VCaP (cell line): ENCODE data around the gene CDK5R1.
A peak's percentile ranks its signal among the peaks of the same experiment; 100 is the strongest.

Source experiments
- H3K27ac ChIP-seq: fragments of 450-650 bp; 2 replicates; pipeline ENCODE4 v1.5.1; 2017
- CTCF ChIP-seq: fragments of 450-650 bp; conservative IDR thresholded peaks from 2 replicates; pipeline ENCODE4 v1.5.1; 2017; ENCODE audit warnings: mild to moderate bottlenecking, moderate library complexity

CDK5R1 gene

DNA sequence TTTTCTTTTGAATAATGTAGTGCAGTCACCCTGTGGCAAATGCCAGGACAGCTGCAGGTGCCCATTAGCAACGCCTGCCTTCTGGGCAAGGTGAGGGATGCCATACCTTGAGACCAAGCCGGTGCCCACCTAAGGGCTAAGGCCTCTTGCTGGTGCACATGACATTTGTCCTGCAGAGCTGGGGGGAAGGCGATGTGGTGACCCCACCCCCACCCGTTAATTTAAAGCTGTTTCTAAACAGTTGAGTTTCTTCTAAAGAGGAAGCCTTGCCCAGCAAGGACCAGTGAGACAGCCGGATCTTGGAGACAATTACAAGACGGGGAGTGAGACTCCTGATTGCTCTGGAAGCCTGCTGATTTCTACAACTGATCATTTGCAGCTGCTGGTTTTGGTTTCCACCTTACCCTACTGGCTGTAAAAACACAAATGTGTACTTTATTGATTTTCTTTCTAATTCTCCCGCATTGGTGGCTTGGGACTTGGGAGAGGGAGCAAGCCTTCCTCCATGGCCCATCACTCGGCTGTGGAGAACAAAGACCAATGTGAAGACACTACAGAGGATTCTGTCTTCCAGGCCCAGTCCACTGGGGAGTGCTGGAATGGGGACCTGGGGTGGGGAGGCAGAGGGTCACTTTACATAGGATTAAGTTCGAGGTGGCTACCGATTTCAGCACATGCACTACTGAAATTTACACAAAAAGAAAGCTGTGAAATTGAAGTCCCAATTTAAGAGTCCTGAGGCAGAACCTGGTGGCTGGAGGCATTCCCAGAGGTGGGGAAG, 2.7 kb downstream of the CDK5R1 start:
- TF ChIP-seq CTCF, result no peak
- H3K27ac ChIP-seq, result peak overlapping the region; percentile 100

- H3K27ac ChIP-seq, result peak overlapping the region; percentile 100
- peak; percentile 43 for TF ChIP-seq CTCF
These were observed 3.3 kb downstream of the CDK5R1 start for GRCh38 chr17:32490101-32490482.

DNA sequence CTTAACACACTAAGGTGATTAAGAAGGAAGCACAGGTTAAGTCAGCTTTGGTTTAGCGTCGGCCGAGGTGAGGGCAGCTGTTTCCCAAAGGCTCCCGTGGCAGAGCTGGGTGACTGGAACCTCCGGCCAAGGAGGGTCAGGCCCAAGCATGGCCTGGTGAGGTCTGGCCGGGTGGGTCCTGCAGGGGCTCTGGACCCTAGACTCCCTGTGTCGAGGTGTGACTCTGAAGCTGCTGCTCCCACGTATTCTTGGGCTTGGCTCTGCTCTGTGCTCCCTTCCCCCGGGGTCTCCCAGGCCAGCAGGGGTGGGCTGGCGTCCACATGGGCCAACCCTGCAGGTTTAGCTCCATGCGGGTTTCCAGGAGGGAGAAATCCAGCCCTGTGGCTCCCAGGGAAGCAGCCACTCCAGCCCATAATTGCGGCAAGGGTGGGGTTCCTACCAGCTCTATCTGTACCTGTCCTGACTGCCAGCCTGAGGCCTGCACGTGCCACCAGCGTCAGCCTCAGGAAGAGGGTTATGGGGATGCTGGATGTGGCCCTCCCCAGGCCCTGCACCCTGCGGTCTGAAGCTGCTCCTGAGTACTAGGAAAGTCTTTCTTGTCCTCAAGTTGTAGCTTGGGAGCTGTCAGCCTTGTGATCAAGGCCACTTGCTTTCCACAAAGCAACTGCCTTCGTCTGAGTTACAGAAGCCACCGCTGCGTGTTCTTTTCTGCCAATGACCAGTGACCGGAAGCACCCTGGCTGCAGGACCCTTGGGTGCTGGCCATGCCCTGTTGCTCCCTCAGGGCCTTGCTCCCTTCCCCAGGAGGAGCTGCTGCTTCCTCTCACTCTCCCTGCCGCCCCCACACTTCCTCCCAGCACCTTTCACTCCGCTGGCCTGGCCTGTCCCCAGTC, 4.8 kb downstream of the CDK5R1 start:
- H3K27ac ChIP-seq, result peak overlapping the region; percentile 100; the same call in 1 of the 2 replicates
- TF ChIP-seq CTCF, result no peak

GRCh38 chr17:32492264-32492589, 5.4 kb downstream of the CDK5R1 start:
- no peak for TF ChIP-seq CTCF
- H3K27ac ChIP-seq, result peak overlapping the region; percentile 100; the same call in 1 of the 2 replicates

DNA sequence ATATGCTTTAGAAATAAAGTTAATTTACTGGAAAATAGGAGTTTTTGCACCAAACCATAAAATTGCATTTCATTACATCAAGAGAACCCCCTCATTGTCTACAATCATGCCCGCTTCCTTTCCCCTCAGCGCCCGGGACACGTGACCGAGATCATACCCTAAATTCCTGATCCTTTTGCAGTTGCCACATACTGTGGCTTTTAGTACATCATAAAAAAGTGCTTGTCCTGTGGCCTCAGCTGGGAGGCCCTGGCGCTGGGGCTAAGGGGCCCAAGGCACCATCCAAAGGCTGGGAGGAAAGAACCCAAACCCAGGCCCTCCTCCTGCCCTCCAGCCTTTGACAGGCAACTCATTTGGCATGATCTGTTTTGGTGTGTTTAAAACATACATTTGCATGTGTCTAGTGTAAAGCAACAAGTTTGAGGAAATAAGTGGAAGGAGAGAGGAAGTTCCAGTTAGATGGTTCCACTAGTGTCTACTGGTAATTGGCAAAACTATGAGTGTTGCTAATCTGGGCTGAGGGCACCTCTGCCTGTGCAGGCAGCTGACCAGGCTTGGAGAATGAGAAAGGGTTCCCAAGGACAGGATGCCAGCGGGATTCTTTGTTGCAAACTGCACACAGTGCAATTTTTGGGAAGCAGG, 6.0 kb downstream of the CDK5R1 start:
- H3K27ac ChIP-seq, result no peak overlapping the region
- TF ChIP-seq CTCF, result no peak

GRCh38 chr17:32493571-32493970, 6.8 kb downstream of the CDK5R1 start:
- no peak overlapping the region for H3K27ac ChIP-seq
- no peak for TF ChIP-seq CTCF

DNA sequence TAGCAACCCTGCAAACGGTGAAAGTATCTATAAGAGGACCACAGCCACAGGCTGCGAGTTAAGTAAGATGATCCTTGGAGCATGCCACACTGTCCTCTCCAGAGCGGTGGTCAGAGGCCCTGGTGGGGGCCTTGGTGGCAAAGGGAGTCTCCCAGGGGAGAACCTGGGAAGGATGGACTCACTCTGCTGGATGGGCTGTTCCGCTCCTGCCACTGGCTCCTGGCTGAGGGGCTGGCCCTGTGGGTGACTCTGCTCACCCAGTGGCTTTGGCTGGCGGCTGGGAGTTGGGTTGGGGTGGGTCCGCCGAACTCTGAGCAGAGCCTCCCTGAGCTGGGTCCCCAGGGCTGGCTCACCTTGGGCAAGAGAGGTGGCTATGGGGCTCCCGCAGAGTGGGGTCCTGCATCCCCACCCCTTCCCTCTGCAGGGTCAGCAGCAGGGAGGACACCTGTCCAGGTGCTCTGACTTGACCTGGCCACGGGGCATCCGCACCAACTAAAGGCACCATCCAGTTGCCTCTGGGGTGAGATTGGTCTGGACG, 7.3 kb downstream of the CDK5R1 start:
- H3K27ac ChIP-seq, result no peak overlapping the region
- TF ChIP-seq CTCF, result no peak
